Lower leg skin (tissue), 3 donors: ENCODE data around the gene ZDHHC8.

Experiments
- POLR2A ChIP-seq, 2 donors: fragments of 450-650 bp; IDR thresholded peaks; one replicate each; pipeline ENCODE4 v1.6.1; 2016 to 2017; ENCODE audit warnings: antibody characterized with exemption in 2 of 2, mild to moderate bottlenecking in 1 of 2, moderate library complexity in 1 of 2
- TF ChIP-seq, protein P1 (sequence below), 3 donors: fragments of 450-650 bp; IDR thresholded peaks; one replicate each; pipeline ENCODE4 v1.5.1; 2016; ENCODE audit warnings: antibody characterized with exemption in 3 of 3, mild to moderate bottlenecking in 3 of 3, moderate library complexity in 2 of 3

- no peak for TF ChIP-seq POLR2A (IDR thresholded peaks at IDR 0.05)
- TF ChIP-seq, protein P1, sequence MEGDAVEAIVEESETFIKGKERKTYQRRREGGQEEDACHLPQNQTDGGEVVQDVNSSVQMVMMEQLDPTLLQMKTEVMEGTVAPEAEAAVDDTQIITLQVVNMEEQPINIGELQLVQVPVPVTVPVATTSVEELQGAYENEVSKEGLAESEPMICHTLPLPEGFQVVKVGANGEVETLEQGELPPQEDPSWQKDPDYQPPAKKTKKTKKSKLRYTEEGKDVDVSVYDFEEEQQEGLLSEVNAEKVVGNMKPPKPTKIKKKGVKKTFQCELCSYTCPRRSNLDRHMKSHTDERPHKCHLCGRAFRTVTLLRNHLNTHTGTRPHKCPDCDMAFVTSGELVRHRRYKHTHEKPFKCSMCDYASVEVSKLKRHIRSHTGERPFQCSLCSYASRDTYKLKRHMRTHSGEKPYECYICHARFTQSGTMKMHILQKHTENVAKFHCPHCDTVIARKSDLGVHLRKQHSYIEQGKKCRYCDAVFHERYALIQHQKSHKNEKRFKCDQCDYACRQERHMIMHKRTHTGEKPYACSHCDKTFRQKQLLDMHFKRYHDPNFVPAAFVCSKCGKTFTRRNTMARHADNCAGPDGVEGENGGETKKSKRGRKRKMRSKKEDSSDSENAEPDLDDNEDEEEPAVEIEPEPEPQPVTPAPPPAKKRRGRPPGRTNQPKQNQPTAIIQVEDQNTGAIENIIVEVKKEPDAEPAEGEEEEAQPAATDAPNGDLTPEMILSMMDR (IDR thresholded peaks at IDR 0.05) = no peak
Observed at GRCh38 chr22:20186183-20186870, 54.7 kb downstream of the ZDHHC8 start.
